GM12873 (cell line): ENCODE results near the gene TBC1D10B.

Experiments used
- TF ChIP-seq, protein P1 (sequence below): IDR thresholded peaks from 2 replicates; pipeline ENCODE4 v1.5.1; 2012; ENCODE audit warnings: low read depth, mild to moderate bottlenecking, moderate library complexity, low read length, control low read depth; ENCODE audit not compliant: insufficient read depth; ENCODE audit errors: missing control alignments

TBC1D10B gene

DNA sequence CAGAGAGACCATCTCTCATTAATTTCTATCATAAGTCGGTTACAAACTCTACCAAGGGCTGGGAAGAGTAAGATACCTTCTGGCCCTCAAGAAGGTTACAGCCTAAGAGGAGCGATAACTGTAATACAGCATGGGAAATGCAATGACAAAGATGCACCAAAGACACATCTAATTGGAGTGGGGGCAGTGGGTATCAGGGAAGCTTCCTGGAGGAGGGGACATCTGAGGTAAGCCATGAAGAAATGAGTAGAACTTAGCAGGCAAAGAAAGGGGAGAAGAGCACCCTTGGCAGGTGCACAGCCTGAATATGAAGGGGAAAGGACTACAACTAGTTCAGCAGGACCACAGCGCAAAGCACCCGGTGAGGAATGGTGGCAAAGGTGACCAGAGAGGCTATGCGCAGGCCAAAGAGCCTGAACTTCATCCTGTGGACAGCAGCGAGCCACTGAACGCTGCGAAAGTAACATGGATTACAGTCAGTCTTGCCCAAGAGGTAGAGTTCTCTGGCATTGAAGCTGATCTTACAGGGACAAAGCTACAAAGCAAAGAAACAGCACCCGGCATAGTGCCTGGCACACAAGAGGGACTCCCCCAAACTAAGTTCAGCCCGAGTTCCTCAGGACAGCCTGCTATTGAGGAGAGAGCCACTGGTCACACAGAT, 2.8 kb downstream of the TBC1D10B start:
- TF ChIP-seq, protein P1, sequence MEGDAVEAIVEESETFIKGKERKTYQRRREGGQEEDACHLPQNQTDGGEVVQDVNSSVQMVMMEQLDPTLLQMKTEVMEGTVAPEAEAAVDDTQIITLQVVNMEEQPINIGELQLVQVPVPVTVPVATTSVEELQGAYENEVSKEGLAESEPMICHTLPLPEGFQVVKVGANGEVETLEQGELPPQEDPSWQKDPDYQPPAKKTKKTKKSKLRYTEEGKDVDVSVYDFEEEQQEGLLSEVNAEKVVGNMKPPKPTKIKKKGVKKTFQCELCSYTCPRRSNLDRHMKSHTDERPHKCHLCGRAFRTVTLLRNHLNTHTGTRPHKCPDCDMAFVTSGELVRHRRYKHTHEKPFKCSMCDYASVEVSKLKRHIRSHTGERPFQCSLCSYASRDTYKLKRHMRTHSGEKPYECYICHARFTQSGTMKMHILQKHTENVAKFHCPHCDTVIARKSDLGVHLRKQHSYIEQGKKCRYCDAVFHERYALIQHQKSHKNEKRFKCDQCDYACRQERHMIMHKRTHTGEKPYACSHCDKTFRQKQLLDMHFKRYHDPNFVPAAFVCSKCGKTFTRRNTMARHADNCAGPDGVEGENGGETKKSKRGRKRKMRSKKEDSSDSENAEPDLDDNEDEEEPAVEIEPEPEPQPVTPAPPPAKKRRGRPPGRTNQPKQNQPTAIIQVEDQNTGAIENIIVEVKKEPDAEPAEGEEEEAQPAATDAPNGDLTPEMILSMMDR = no peak

DNA sequence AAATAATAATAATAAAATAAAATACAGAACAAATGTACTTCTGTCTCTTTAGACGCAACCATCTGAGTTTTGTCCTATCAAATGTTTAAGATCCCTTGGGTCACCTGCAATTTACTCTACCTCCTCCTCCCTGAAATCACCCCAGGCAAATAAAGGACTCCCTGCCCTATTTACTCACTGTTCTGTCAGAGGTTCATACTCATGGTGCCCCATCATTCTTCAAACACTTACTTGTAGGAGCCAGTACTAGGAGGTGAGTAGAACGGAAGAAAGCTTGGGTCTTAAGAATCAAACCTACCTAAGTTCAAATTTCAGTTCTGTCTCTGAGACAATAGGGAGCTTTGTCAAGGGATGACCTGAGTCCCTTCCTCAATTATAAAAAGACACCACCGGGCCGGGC, 3.8 kb downstream of the TBC1D10B start:
- TF ChIP-seq, protein P1 = no peak

GRCh38 chr16:30365200-30365599, 5.1 kb downstream of the TBC1D10B start:
- TF ChIP-seq, protein P1 = no peak

DNA sequence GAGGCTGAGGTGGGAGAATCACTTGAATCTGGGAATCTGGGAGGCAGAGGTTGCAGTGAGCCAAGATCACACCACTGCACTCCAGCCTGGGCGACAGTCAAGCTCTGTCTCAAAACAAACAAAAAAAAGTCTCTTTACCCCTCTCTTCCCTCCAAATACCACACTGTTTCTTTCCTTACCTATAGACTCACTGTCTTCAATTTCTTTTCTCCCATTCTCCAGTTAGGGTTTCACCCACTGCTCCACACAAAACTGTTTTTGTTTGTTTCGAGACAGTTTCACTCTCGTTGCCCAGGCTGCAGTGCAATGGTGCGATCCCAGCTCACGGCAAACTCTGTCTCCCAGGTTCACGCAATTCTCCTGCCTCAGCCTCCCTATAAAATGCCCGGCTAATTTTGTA, 9.1 kb downstream of the TBC1D10B start:
- TF ChIP-seq, protein P1 = no peak

- TF ChIP-seq, protein P1 = no peak
These were observed 10.5 kb downstream of the TBC1D10B start for GRCh38 chr16:30359871-30360170.

DNA sequence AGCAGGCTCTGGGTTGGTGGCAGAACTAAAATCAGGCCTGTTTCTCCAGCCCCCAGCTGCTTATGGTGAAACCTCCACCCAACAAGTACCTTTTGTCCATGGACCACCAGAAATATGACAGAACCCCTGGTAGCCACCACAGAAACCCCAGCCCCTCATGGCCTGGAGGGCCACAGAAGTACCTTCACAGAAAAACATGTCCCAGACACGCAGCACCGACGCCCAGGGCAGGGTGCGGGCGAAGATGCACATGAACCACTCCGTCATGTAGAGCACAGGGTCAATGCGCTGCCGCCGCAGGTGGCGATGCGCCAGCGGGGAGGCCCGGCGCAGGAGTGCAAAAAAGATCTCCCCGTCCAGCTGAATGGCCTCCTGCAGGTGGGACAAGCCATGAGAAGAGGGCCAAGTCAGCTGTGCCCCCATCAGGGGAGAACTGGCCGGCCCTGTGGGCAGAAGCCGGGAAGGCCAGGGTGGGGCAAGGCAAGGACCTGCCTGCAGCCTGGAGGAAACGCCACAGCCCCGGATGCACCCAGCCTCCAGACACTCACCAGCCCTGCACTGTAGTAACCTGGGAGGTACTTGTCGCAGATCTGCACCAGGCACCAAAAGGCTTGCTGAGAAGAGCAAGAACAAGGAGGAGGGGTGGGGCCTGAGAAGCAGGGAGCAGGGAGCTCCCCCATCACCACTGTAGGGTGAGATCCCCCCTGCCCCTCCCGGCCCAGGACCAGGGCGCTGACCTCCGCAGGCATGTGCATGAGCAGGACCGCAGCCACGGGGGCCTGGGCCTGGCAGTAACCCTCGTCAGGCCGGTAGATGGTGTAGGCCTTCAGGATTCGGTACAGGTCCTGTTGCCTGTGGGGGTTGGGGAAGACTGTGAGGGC, 11.1 kb downstream of the TBC1D10B start:
- TF ChIP-seq, protein P1 = no peak

GRCh38 chr16:30358577-30358936, 11.7 kb downstream of the TBC1D10B start:
- TF ChIP-seq, protein P1 = no peak
